ENCODE data around the gene CCDC110. TPM values are rescaled to one million over a fixed set of nuclear protein-coding genes. Genes with fewer than 3 reads are reported as not detected.
A peak's percentile ranks its signal among the peaks of the same experiment; 100 is the strongest.

The CCDC110 gene
- total RNA-seq, 4 donors from 2014 or later: 0.29 to 2.6 (median 2.1) TPM; not detected in 1

- no peak for DNase-seq
Observed at GRCh38 chr4:185395238-185395955, 76.1 kb downstream of the CCDC110 start, which contains the start of gene LRP2BP. Gene LRP2BP (minus strand): TSS chr4:185395924. CDS start chr4:185378186, 17,738 bp downstream.

More at GRCh38 chr4:185395238-185395955, 76.1 kb downstream of the CCDC110 start, which contains the start of gene LRP2BP:
- peak within 1 kb of the TSS; percentile 98 to 99 for H3K27ac ChIP-seq
- H3K36me3 ChIP-seq: no peaks in the 10 kb centered on the region
- no peaks in the 10 kb centered on the region for H3K4me1 ChIP-seq
- H3K4me3 ChIP-seq: peak within 1 kb of the TSS; percentile 82 to 92
- no peaks in the 10 kb centered on the region for H3K9me3 ChIP-seq
- TF ChIP-seq, protein P1, sequence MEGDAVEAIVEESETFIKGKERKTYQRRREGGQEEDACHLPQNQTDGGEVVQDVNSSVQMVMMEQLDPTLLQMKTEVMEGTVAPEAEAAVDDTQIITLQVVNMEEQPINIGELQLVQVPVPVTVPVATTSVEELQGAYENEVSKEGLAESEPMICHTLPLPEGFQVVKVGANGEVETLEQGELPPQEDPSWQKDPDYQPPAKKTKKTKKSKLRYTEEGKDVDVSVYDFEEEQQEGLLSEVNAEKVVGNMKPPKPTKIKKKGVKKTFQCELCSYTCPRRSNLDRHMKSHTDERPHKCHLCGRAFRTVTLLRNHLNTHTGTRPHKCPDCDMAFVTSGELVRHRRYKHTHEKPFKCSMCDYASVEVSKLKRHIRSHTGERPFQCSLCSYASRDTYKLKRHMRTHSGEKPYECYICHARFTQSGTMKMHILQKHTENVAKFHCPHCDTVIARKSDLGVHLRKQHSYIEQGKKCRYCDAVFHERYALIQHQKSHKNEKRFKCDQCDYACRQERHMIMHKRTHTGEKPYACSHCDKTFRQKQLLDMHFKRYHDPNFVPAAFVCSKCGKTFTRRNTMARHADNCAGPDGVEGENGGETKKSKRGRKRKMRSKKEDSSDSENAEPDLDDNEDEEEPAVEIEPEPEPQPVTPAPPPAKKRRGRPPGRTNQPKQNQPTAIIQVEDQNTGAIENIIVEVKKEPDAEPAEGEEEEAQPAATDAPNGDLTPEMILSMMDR (IDR thresholded peaks at IDR 0.05): no peak
- TF ChIP-seq POLR2A (IDR thresholded peaks at IDR 0.05): no peak
- intact Hi-C loops (cut with DNase I; ENCODE audit: low total_unique reads): no loop called here
- no peaks in the 10 kb centered on the region for H3K27me3 ChIP-seq

Small RNAs within 50 kb of the gene (small RNA-seq; reads per million reads assigned to genes)
- not detected for gene RF00019

Other genes with a start within 250 kb of the CCDC110 start
- 1 to 10 TPM; 1.2 to 3.3 (median 2.0) TPM for gene LRP2BP, start 75.8 kb downstream of the CCDC110 start, total RNA-seq
- gene ANKRD37, start 74.9 kb downstream of the CCDC110 start, total RNA-seq: 10 to 100 TPM in 2 of 4 donors, 1 to 10 TPM in 1, under 1 TPM in 1; 0.51 to 17.6 (median 10.9) TPM
- gene UFSP2, start 45.8 kb downstream of the CCDC110 start, total RNA-seq: 100 to 1,000 TPM in 1 of 4 donors, 10 to 100 TPM in 3; 18.2 to 170 (median 55.8) TPM
- 100 to 1,000 TPM; 131 to 771 (median 450) TPM for gene PDLIM3, start 63.8 kb upstream of the CCDC110 start, total RNA-seq